CD4-positive, CD25-positive, alpha-beta regulatory T cell (primary cell): ENCODE measurements around the gene ZNF469. TPM values are rescaled to one million over a fixed set of nuclear protein-coding genes. Genes with fewer than 3 reads are reported as not detected.
"Not testable (repeated sequence)": the region's sequence is repeated elsewhere in the genome, so short reads cannot be mapped to it uniquely, and the experiment has no call there.

Source experiments
- ATAC-seq, 2 donors: fragments of 150-1000 bp; cut with Tn5 transposase; one replicate each; pipeline ENCODE4 v1.10.0; 2021; ENCODE audit warnings: low read depth in 2 of 2, moderate number of reproducible peaks in 2 of 2, moderate library complexity in 1 of 2
- DNase-seq, 3 donors: peaks; one replicate each; pipeline versions ENCODE4 v3.0.0 to v3.0.0-alpha.2; 2012 to 2022; ENCODE audit warnings: mixed read lengths in 1 of 3
- H3K27ac ChIP-seq: one replicate; pipeline ENCODE4 v1.7.0; 2013; ENCODE audit warnings: mild to moderate bottlenecking, low read length; ENCODE audit not compliant: insufficient read depth, poor library complexity, severe bottlenecking
- H3K27me3 ChIP-seq: one replicate; pipeline ENCODE4 v1.7.0; 2013; ENCODE audit warnings: low read length; ENCODE audit not compliant: control insufficient read depth, insufficient read depth
- H3K36me3 ChIP-seq: one replicate; pipeline ENCODE4 v1.7.0; 2013; ENCODE audit warnings: mild to moderate bottlenecking, low read length, moderate library complexity; ENCODE audit not compliant: control insufficient read depth, insufficient read depth
- H3K4me1 ChIP-seq: 2 replicates; pipeline ENCODE4 v1.7.0; 2013; ENCODE audit warnings: mild to moderate bottlenecking, low read length; ENCODE audit not compliant: insufficient read depth, control insufficient read depth, poor library complexity, severe bottlenecking
- H3K4me3 ChIP-seq: one replicate; pipeline ENCODE4 v1.7.0; 2013; ENCODE audit warnings: low read depth, mild to moderate bottlenecking, low read length, moderate library complexity
- H3K9me3 ChIP-seq, 2 experiments: 1 replicate in 1 of 2; 2 replicates in 1 of 2; pipeline ENCODE4 v1.7.0; 2013; ENCODE audit warnings: low read length in 2 of 2, mild to moderate bottlenecking in 1 of 2, moderate library complexity in 1 of 2; ENCODE audit not compliant: control insufficient read depth in 2 of 2
- H3K27ac Mint-ChIP-seq, 3 donors: one replicate each; pipeline ENCODE4 v1.8.0; 2020 to 2022; ENCODE audit warnings: mild to moderate bottlenecking in 3 of 3, mixed read lengths in 3 of 3, moderate library complexity in 2 of 3
- H3K27me3 Mint-ChIP-seq: one replicate; pipeline ENCODE4 v1.8.0; 2022; ENCODE audit warnings: mild to moderate bottlenecking, mixed read lengths
- H3K36me3 Mint-ChIP-seq: one replicate; pipeline ENCODE4 v1.8.0; 2020; ENCODE audit warnings: mixed read lengths
- H3K4me1 Mint-ChIP-seq, 4 donors: one replicate each; pipeline ENCODE4 v1.8.0; 2020 to 2022; ENCODE audit warnings: mixed read lengths in 4 of 4, mild to moderate bottlenecking in 1 of 4
- H3K4me3 Mint-ChIP-seq, 4 donors: one replicate each; pipeline ENCODE4 v1.8.0; 2020 to 2022; ENCODE audit warnings: mild to moderate bottlenecking in 4 of 4, mixed read lengths in 4 of 4, moderate library complexity in 3 of 4
- H3K9me3 Mint-ChIP-seq, 7 donors: one replicate each; pipeline ENCODE4 v1.8.0; 2020 to 2022; ENCODE audit warnings: mixed read lengths in 7 of 7, mild to moderate bottlenecking in 3 of 7, moderate library complexity in 2 of 7
- polyA plus RNA-seq, 4 donors: library from polyadenylated mRNA; unstranded; fragments of 300-500 nt; fragmentation: Illumina TruSeq; gene quantifications; one replicate each; pipeline ENCODE4 v1.2.3, GENCODE V29; 2021
- total RNA-seq: library from RNA; stranded (reverse); gene quantifications from one replicate; pipeline ENCODE4 v1.2.3, GENCODE V29; 2022

Gene ZNF469
- total and polyA plus RNA-seq, 5 donors from 2014 or later, result 0.01 to 0.32 (median 0.02) TPM; not detected in 2

- Mint-ChIP-seq H3K36me3 (no peaks in the 10 kb centered on the region), H3K4me3 (no peak overlapping the region), H3K4me1 (no peaks in the 10 kb centered on the region), H3K9me3 (peaks cover 0 to 10% (median 2%) of the 10 kb centered on the region in 7 donors), H3K27me3 (peaks cover 13% of the 10 kb centered on the region), H3K27ac (no peak overlapping the region)
- Histone ChIP-seq H3K27ac (no peak overlapping the region), H3K36me3 (no peaks in the 10 kb centered on the region), H3K4me3 (no peak overlapping the region), H3K27me3 (peaks cover 2% of the 10 kb centered on the region), H3K9me3 (peaks cover 3 to 8% of the 10 kb centered on the region in 2 experiments), H3K4me1 (no peaks in the 10 kb centered on the region)
- ATAC-seq (no peak), DNase-seq (no peak)
Observed at GRCh38 chr16:88359008-88359407, 23.8 kb upstream of the ZNF469 start.

GRCh38 chr16:88360401-88360800 lies 22.4 kb upstream of the ZNF469 start:
- not testable (repeated sequence) for DNase-seq, H3K27ac Mint-ChIP-seq, H3K4me1 ChIP-seq, H3K9me3 ChIP-seq, H3K4me3 ChIP-seq, H3K4me3 Mint-ChIP-seq, ATAC-seq, H3K36me3 Mint-ChIP-seq, H3K4me1 Mint-ChIP-seq, H3K27me3 ChIP-seq, H3K27ac ChIP-seq, H3K36me3 ChIP-seq
- Mint-ChIP-seq H3K27me3 (peaks cover 13% of the 10 kb centered on the region), H3K9me3 (peaks cover 0 to 10% (median 2%) of the 10 kb centered on the region in 7 donors)

GRCh38 chr16:88360999-88361398 lies 21.8 kb upstream of the ZNF469 start:
- Mint-ChIP-seq H3K36me3 (no peaks in the 10 kb centered on the region), H3K27me3 (peaks cover 13% of the 10 kb centered on the region), H3K27ac (no peak overlapping the region), H3K4me3 (no peak overlapping the region), H3K4me1 (no peaks in the 10 kb centered on the region), H3K9me3 (peaks cover 0 to 10% (median 2%) of the 10 kb centered on the region in 7 donors)
- H3K9me3 ChIP-seq, result peaks cover 3 to 8% of the 10 kb centered on the region in 2 experiments
- H3K4me1 ChIP-seq, result no peaks in the 10 kb centered on the region
- DNase-seq (no peak), ATAC-seq (no peak)
- no peak overlapping the region for H3K27ac ChIP-seq
- no peak overlapping the region for H3K4me3 ChIP-seq
- peaks cover 3% of the 10 kb centered on the region for H3K27me3 ChIP-seq
- no peaks in the 10 kb centered on the region for H3K36me3 ChIP-seq

GRCh38 chr16:88361775-88362174 lies 21.0 kb upstream of the ZNF469 start:
- peaks cover 0 to 10% (median 0%) of the 10 kb centered on the region in 7 donors for H3K9me3 Mint-ChIP-seq
- no peak overlapping the region for H3K27ac Mint-ChIP-seq
- ATAC-seq, result no peak
- no peak overlapping the region for H3K4me3 Mint-ChIP-seq
- no peak overlapping the region for H3K4me3 ChIP-seq
- H3K36me3 ChIP-seq, result no peaks in the 10 kb centered on the region
- H3K27me3 ChIP-seq, result peaks cover 3% of the 10 kb centered on the region
- no peak for DNase-seq
- H3K4me1 ChIP-seq, result no peaks in the 10 kb centered on the region
- H3K9me3 ChIP-seq, result peaks cover 3 to 8% of the 10 kb centered on the region in 2 experiments
- no peak overlapping the region for H3K27ac ChIP-seq
- no peaks in the 10 kb centered on the region for H3K36me3 Mint-ChIP-seq
- H3K27me3 Mint-ChIP-seq, result peaks cover 13% of the 10 kb centered on the region
- H3K4me1 Mint-ChIP-seq, result no peaks in the 10 kb centered on the region

- Mint-ChIP-seq H3K4me3 (no peak overlapping the region), H3K4me1 (no peaks in the 10 kb centered on the region), H3K27ac (no peak overlapping the region), H3K36me3 (no peaks in the 10 kb centered on the region), H3K27me3 (peaks cover 13% of the 10 kb centered on the region), H3K9me3 (peaks cover 0 to 10% (median 0%) of the 10 kb centered on the region in 7 donors)
- H3K27ac ChIP-seq, result no peak overlapping the region
- H3K4me3 ChIP-seq, result no peak overlapping the region
- no peaks in the 10 kb centered on the region for H3K4me1 ChIP-seq
- no peaks in the 10 kb centered on the region for H3K36me3 ChIP-seq
- H3K27me3 ChIP-seq, result peaks cover 3% of the 10 kb centered on the region
- H3K9me3 ChIP-seq, result peaks cover 3 to 8% of the 10 kb centered on the region in 2 experiments
- DNase-seq (no peak), ATAC-seq (no peak)
Observed at GRCh38 chr16:88363239-88363891, 19.4 kb upstream of the ZNF469 start.

- ATAC-seq (no peak), DNase-seq (no peak)
- no peak overlapping the region for H3K27ac Mint-ChIP-seq
- no peaks in the 10 kb centered on the region for H3K36me3 ChIP-seq
- no peak overlapping the region for H3K27ac ChIP-seq
- H3K4me1 Mint-ChIP-seq, result no peaks in the 10 kb centered on the region
- H3K9me3 ChIP-seq, result peaks cover 3 to 8% of the 10 kb centered on the region in 2 experiments
- no peaks in the 10 kb centered on the region for H3K4me1 ChIP-seq
- peaks cover 0 to 10% (median 0%) of the 10 kb centered on the region in 7 donors for H3K9me3 Mint-ChIP-seq
- H3K27me3 ChIP-seq, result peaks cover 3% of the 10 kb centered on the region
- H3K27me3 Mint-ChIP-seq, result peaks cover 13% of the 10 kb centered on the region
- H3K36me3 Mint-ChIP-seq, result no peaks in the 10 kb centered on the region
- H3K4me3 ChIP-seq, result no peak overlapping the region
- H3K4me3 Mint-ChIP-seq, result peak overlapping the region in 1 of 4 donors; percentile 40
Observed at GRCh38 chr16:88365244-88365865, 17.4 kb upstream of the ZNF469 start.

- no peak overlapping the region for H3K27ac Mint-ChIP-seq
- peaks cover 13% of the 10 kb centered on the region for H3K27me3 Mint-ChIP-seq
- H3K4me1 ChIP-seq, result no peaks in the 10 kb centered on the region
- no peak overlapping the region for H3K27ac ChIP-seq
- ATAC-seq (no peak), DNase-seq (no peak)
- H3K4me3 ChIP-seq, result no peak overlapping the region
- H3K27me3 ChIP-seq, result peaks cover 3% of the 10 kb centered on the region
- no peaks in the 10 kb centered on the region for H3K36me3 ChIP-seq
- H3K4me1 Mint-ChIP-seq, result no peaks in the 10 kb centered on the region
- H3K9me3 ChIP-seq, result peaks cover 3 to 8% of the 10 kb centered on the region in 2 experiments
- H3K4me3 Mint-ChIP-seq, result no peak overlapping the region
- peaks cover 0 to 10% (median 0%) of the 10 kb centered on the region in 7 donors for H3K9me3 Mint-ChIP-seq
- H3K36me3 Mint-ChIP-seq, result no peaks in the 10 kb centered on the region
Observed at GRCh38 chr16:88366032-88366703, 16.6 kb upstream of the ZNF469 start.
